GM19463 (cell line): ENCODE data around the gene TOMM70.
"Not testable (repeated sequence)": the region's sequence is repeated elsewhere in the genome, so short reads cannot be mapped to it uniquely, and the experiment has no call there.

Source experiments
- ATAC-seq: cut with Tn5 transposase; IDR thresholded peaks from one replicate; pipeline ENCODE4 v1.9.1; 2021; ENCODE audit warnings: mild to moderate bottlenecking, moderate library complexity; ENCODE audit not compliant: unreplicated experiment

Gene TOMM70

GRCh38 chr3:100329800-100330489 lies 70.9 kb downstream of the TOMM70 start:
- no peak for ATAC-seq

GRCh38 chr3:100327377-100327776 lies 73.5 kb downstream of the TOMM70 start:
- not testable (repeated sequence) for ATAC-seq

DNA sequence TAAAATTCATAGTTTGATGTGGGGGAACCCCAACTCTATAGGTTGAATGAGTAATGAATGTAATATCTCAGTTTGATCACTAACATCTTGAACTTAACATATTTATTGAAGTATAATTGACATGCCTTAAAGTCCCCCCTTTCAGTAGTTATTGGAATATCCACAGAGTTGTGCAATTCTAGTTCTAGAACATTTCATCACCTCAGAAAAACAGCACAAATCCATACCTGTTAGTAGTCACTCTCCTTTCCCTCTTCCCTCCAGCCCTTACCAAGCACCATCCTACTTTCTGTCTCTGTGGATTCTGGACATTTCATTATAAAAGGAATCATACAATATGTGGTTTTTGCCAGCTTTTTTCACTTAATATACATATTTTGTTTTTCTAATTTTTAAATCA lies 75.1 kb downstream of the TOMM70 start:
- ATAC-seq, result no peak

GRCh38 chr3:100324044-100324443 lies 76.8 kb downstream of the TOMM70 start:
- ATAC-seq, result no peak

GRCh38 chr3:100319951-100320350 lies 80.9 kb downstream of the TOMM70 start:
- ATAC-seq, result no peak

DNA sequence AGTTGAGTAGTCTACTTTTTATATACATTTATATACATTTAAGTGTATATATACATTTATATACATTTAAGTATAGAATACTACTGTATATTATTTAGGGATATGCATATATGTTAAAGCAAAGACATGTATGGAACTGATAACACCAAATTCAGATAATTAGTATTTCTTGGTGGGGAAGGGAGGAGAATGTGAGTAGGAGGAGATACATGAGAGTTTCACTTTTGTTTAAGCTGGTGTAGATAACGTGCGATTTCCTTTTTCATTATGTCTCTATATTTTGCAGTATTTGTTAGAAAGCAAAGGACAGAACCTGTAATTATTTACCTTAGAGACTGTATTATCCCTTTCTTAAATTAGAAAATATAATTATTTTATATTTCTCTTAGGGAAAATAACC lies 83.0 kb downstream of the TOMM70 start:
- peak; percentile 55 for ATAC-seq

GRCh38 chr3:100316641-100317069 lies 84.2 kb downstream of the TOMM70 start:
- no peak for ATAC-seq
